Sigmoid colon (tissue), 4 donors: ENCODE measurements around the gene COPA.
"Not testable (repeated sequence)": the region's sequence is repeated elsewhere in the genome, so short reads cannot be mapped to it uniquely, and the experiment has no call there.

Source experiments
- CTCF ChIP-seq, 4 experiments: fragments of 450-650 bp in 3 of 4; fragments of 200-600 bp in 1 of 4; IDR thresholded peaks; one replicate each; pipeline ENCODE4 v1.5.1; 2016 to 2019; ENCODE audit warnings: antibody characterized with exemption in 4 of 4, mild to moderate bottlenecking in 3 of 4, moderate library complexity in 2 of 4
- EP300 ChIP-seq, 4 donors: sonication (generic); formaldehyde crosslinking; IDR thresholded peaks; one replicate each; pipeline ENCODE4 v1.6.1; 2017; ENCODE audit warnings: antibody characterized with exemption in 4 of 4
- POLR2A ChIP-seq, 2 donors: fragments of 450-650 bp; IDR thresholded peaks; one replicate each; pipeline ENCODE4 v1.6.1; 2016; ENCODE audit warnings: antibody characterized with exemption in 2 of 2, mild to moderate bottlenecking in 2 of 2, moderate library complexity in 2 of 2

- TF ChIP-seq CTCF, EP300, POLR2A (IDR thresholded peaks at IDR 0.05): not testable (repeated sequence)
Observed at GRCh38 chr1:160287769-160288168, 55.3 kb downstream of the COPA start.
